DND-41 (cell line): ENCODE results near the gene MAP4K3.

Source experiments
- CTCF ChIP-seq: IDR thresholded peaks from 2 replicates; pipeline ENCODE4 v1.5.1; 2012; ENCODE audit warnings: borderline replicate concordance, low read length, moderate library complexity, mild to moderate bottlenecking; ENCODE audit not compliant: poor library complexity, severe bottlenecking; ENCODE audit errors: extremely low read depth
- EZH2 ChIP-seq: IDR thresholded peaks from 3 replicates; pipeline ENCODE4 v1.6.1; 2012; ENCODE audit warnings: borderline replicate concordance, low read depth, mild to moderate bottlenecking, moderate library complexity, low read length, inconsistent platforms; ENCODE audit not compliant: severe bottlenecking

GRCh38 chr2:39320162-39320561 lies 116.9 kb downstream of the MAP4K3 start:
- TF ChIP-seq CTCF (no peak), EZH2 (no peak)
